ENCODE results near the gene BMI1. TPM values are rescaled to one million over a fixed set of nuclear protein-coding genes. Genes with fewer than 3 reads are reported as not detected.

Gene BMI1
- total RNA-seq, 1 donor from 2014 or later = 59.1 TPM

GRCh38 chr10:22341190-22341925 lies 20.5 kb downstream of the BMI1 start:
- peaks cover 22% of the 10 kb centered on the region for H3K4me1 Mint-ChIP-seq

GRCh38 chr10:22341926-22342196 lies 21.0 kb downstream of the BMI1 start:
- H3F3A ChIP-seq (ENCODE audit: low read depth) = peaks cover 55% of the 10 kb centered on the region

More at GRCh38 chr10:22341190-22341925, 20.5 kb downstream of the BMI1 start:
- no peaks in the 10 kb centered on the region for H3K79me2 ChIP-seq (ENCODE audit: low read depth)
- no peaks in the 10 kb centered on the region for H3K9me3 ChIP-seq (ENCODE audit: low read depth)
- peak overlapping the region; percentile 84 for H3K4me3 Mint-ChIP-seq
- H3K4me1 ChIP-seq = peaks cover 19% of the 10 kb centered on the region
- H3K27me3 ChIP-seq = peaks cover 100% of the 10 kb centered on the region
- H3F3A ChIP-seq (ENCODE audit: low read depth) = peaks cover 58% of the 10 kb centered on the region
- H3K4me2 ChIP-seq = peak overlapping the region; percentile 76
- H3K9ac ChIP-seq = no peak overlapping the region
- no peak for DNase-seq (ENCODE audit: low spot score)
- H3K27me3 Mint-ChIP-seq (ENCODE audit: insufficient read depth, low read depth) = peaks cover 74% of the 10 kb centered on the region
- TF ChIP-seq EZH2phosphoT487 (IDR thresholded peaks at IDR 0.05) (peak; percentile 86), EZH2 (IDR thresholded peaks at IDR 0.05) (peak; percentile 95), CTCF (IDR thresholded peaks at IDR 0.05) (no peak)
- peaks cover 8% of the 10 kb centered on the region for H3K9me3 Mint-ChIP-seq
- H2AFZ ChIP-seq (replicated peaks) = peak overlapping the region; percentile 88
- no peaks in the 10 kb centered on the region for H3K36me3 ChIP-seq
- peak overlapping the region; percentile 69 for H3K4me3 ChIP-seq
- H3K27ac ChIP-seq = no peak overlapping the region
- H3K36me3 Mint-ChIP-seq = no peaks in the 10 kb centered on the region
- H4K20me1 ChIP-seq (ENCODE audit: low read depth) = peaks cover 32% of the 10 kb centered on the region
- H3K27ac Mint-ChIP-seq = no peak overlapping the region

GRCh38 chr10:22342421-22342820 lies 21.5 kb downstream of the BMI1 start:
- H3K4me3 ChIP-seq = no peak overlapping the region
- peaks cover 75% of the 10 kb centered on the region for H3K27me3 Mint-ChIP-seq (ENCODE audit: insufficient read depth, low read depth)
- H3K4me1 Mint-ChIP-seq = peaks cover 18% of the 10 kb centered on the region
- peak; percentile 19 for DNase-seq (ENCODE audit: low spot score)
- no peak for TF ChIP-seq CTCF (IDR thresholded peaks at IDR 0.05)
- no peak for TF ChIP-seq EZH2 (IDR thresholded peaks at IDR 0.05)
- TF ChIP-seq EZH2phosphoT487 (IDR thresholded peaks at IDR 0.05) = no peak
- H3K27me3 ChIP-seq = peaks cover 100% of the 10 kb centered on the region
- no peak overlapping the region for H3K4me3 Mint-ChIP-seq
- no peak overlapping the region for H3K9ac ChIP-seq
- peaks cover 49% of the 10 kb centered on the region for H3F3A ChIP-seq (ENCODE audit: low read depth)
- no peaks in the 10 kb centered on the region for H3K36me3 ChIP-seq
- H3K4me2 ChIP-seq = no peak overlapping the region
- H3K9me3 ChIP-seq (ENCODE audit: low read depth) = no peaks in the 10 kb centered on the region
- H3K9me3 Mint-ChIP-seq = peaks cover 8% of the 10 kb centered on the region
- H4K20me1 ChIP-seq (ENCODE audit: low read depth) = peaks cover 28% of the 10 kb centered on the region
- no peak overlapping the region for H3K27ac ChIP-seq
- H3K4me1 ChIP-seq = peaks cover 13% of the 10 kb centered on the region
- H3K79me2 ChIP-seq (ENCODE audit: low read depth) = no peaks in the 10 kb centered on the region
- H2AFZ ChIP-seq (replicated peaks) = no peak overlapping the region
- no peaks in the 10 kb centered on the region for H3K36me3 Mint-ChIP-seq
- no peak overlapping the region for H3K27ac Mint-ChIP-seq

More at GRCh38 chr10:22341926-22342196, 21.0 kb downstream of the BMI1 start:
- Histone ChIP-seq H3K4me1 (peaks cover 19% of the 10 kb centered on the region), H3K79me2 (ENCODE audit: low read depth) (no peaks in the 10 kb centered on the region), H2AFZ (replicated peaks) (no peak overlapping the region), H3K27me3 (peaks cover 100% of the 10 kb centered on the region), H3K9ac (no peak overlapping the region), H3K36me3 (no peaks in the 10 kb centered on the region), H3K4me2 (no peak overlapping the region), H3K27ac (no peak overlapping the region), H3K9me3 (ENCODE audit: low read depth) (no peaks in the 10 kb centered on the region), H3K4me3 (no peak overlapping the region), H4K20me1 (ENCODE audit: low read depth) (peaks cover 32% of the 10 kb centered on the region)
- peaks cover 21% of the 10 kb centered on the region for H3K4me1 Mint-ChIP-seq
- peak overlapping the region; percentile 84 for H3K4me3 Mint-ChIP-seq
- H3K27ac Mint-ChIP-seq = no peak overlapping the region
- no peak for TF ChIP-seq EZH2phosphoT487 (IDR thresholded peaks at IDR 0.05)
- TF ChIP-seq EZH2 (IDR thresholded peaks at IDR 0.05) = no peak
- TF ChIP-seq CTCF (IDR thresholded peaks at IDR 0.05) = no peak
- H3K9me3 Mint-ChIP-seq = peaks cover 8% of the 10 kb centered on the region
- H3K36me3 Mint-ChIP-seq = no peaks in the 10 kb centered on the region
- peaks cover 75% of the 10 kb centered on the region for H3K27me3 Mint-ChIP-seq (ENCODE audit: insufficient read depth, low read depth)
- no peak for DNase-seq (ENCODE audit: low spot score)
